IMR-90 (cell line): ENCODE results near the gene ZNF581. TPM values are rescaled to one million over a fixed set of nuclear protein-coding genes. Genes with fewer than 3 reads are reported as not detected.

Source experiments
- ATAC-seq: fragments of 200-7000 bp; cut with Tn5 transposase; 2 replicates; pipeline ENCODE4 v1.9.1; 2020; ENCODE audit warnings: low read depth, mild to moderate bottlenecking, moderate library complexity
- BruUV-seq: library from RNA; stranded (reverse); fragments of 400-500 nt; replicated peaks from 2 replicates; lab custom pipeline; 2021; lab: Mats Ljungman, UMichigan
- CTCF ChIA-PET: fragments of 300-600 bp; formaldehyde crosslinking; extraction: SDS; loops from one replicate; lab custom pipeline; 2021; ENCODE audit warnings: antibody characterized with exemption; lab: Yijun Ruan, JAX
- POLR2A ChIA-PET: fragments of 300-600 bp; sonication (Branson Sonifier 250); formaldehyde crosslinking; loops from one replicate; lab custom pipeline; 2022; ENCODE audit warnings: antibody characterized with exemption; ENCODE audit not compliant: unreplicated experiment; lab: Charles Lee
- DNase-seq: peaks from one replicate; pipeline ENCODE4 v3.0.0; 2013
- H2AFZ ChIP-seq: replicated peaks from 2 replicates; pipeline ENCODE3; 2013; ENCODE audit warnings: low read length, mild to moderate bottlenecking; ENCODE audit not compliant: poor library complexity
- H2AK5ac ChIP-seq: 2 replicates; pipeline ENCODE4 v1.6.1; 2013; ENCODE audit warnings: low read depth, low read length, inconsistent platforms
- H2AK9ac ChIP-seq: replicated peaks from 2 replicates; pipeline ENCODE3; 2013; ENCODE audit warnings: mild to moderate bottlenecking, low read depth, low read length, moderate library complexity; ENCODE audit not compliant: poor library complexity
- H2BK120ac ChIP-seq: 2 replicates; pipeline ENCODE4 v1.6.1; 2013; ENCODE audit warnings: low read depth, low read length, inconsistent platforms
- H2BK15ac ChIP-seq: 3 replicates; pipeline ENCODE4 v1.6.1; 2013; ENCODE audit warnings: low read depth, low read length, inconsistent platforms
- H2BK20ac ChIP-seq: 2 replicates; pipeline ENCODE4 v1.6.1; 2013; ENCODE audit warnings: low read depth, mild to moderate bottlenecking, inconsistent platforms, low read length, moderate library complexity
- H2BK5ac ChIP-seq: 2 replicates; pipeline ENCODE4 v1.6.1; 2013; ENCODE audit warnings: mild to moderate bottlenecking, low read depth, low read length, inconsistent platforms; ENCODE audit not compliant: poor library complexity, severe bottlenecking
- H3K14ac ChIP-seq: replicated peaks from 2 replicates; pipeline ENCODE4 v1.6.1; 2013; ENCODE audit warnings: low read depth, low read length, inconsistent platforms
- H3K18ac ChIP-seq: 2 replicates; pipeline ENCODE4 v1.6.1; 2013; ENCODE audit warnings: low read depth, low read length, control low read depth
- H3K23ac ChIP-seq: 2 replicates; pipeline ENCODE4 v1.6.1; 2013; ENCODE audit warnings: low read depth, low read length, inconsistent platforms
- H3K27ac ChIP-seq: 2 replicates; pipeline ENCODE4 v1.5.1; 2013; ENCODE audit warnings: mild to moderate bottlenecking, control low read depth, low read length; ENCODE audit not compliant: insufficient read depth
- H3K27me3 ChIP-seq: 2 replicates; pipeline ENCODE4 v1.6.1; 2013; ENCODE audit warnings: low read length; ENCODE audit not compliant: control insufficient read depth, insufficient read depth
- H3K36me3 ChIP-seq: 2 replicates; pipeline ENCODE4 v1.6.1; 2013; ENCODE audit warnings: low read length, mixed read lengths; ENCODE audit not compliant: control insufficient read depth, insufficient read depth
- H3K4ac ChIP-seq: 2 replicates; pipeline ENCODE4 v1.6.1; 2013; ENCODE audit warnings: low read depth, low read length, inconsistent platforms
- H3K4me1 ChIP-seq: 2 replicates; pipeline ENCODE4 v1.6.1; 2013; ENCODE audit warnings: low read length, mixed read lengths; ENCODE audit not compliant: control insufficient read depth, insufficient read depth
- H3K4me2 ChIP-seq: 2 replicates; pipeline ENCODE4 v1.6.1; 2013; ENCODE audit warnings: low read depth, mild to moderate bottlenecking, control low read depth, low read length, moderate library complexity
- H3K4me3 ChIP-seq: 2 replicates; pipeline ENCODE4 v1.5.1; 2013; ENCODE audit warnings: low read depth, mild to moderate bottlenecking, control low read depth, low read length, moderate library complexity; ENCODE audit not compliant: insufficient read depth
- H3K56ac ChIP-seq: 2 replicates; pipeline ENCODE4 v1.6.1; 2013; ENCODE audit warnings: low read length, inconsistent platforms; ENCODE audit not compliant: insufficient read depth; ENCODE audit errors: extremely low read depth
- H3K79me1 ChIP-seq, 2 experiments: 2 replicates each; pipeline ENCODE4 v1.6.1; 2013; ENCODE audit warnings: low read length in 2 of 2, inconsistent platforms in 1 of 2, low read depth in 1 of 2
- H3K9ac ChIP-seq: 2 replicates; pipeline ENCODE4 v1.6.1; 2013; ENCODE audit warnings: low read depth, low read length, control low read depth
- H3K9me1 ChIP-seq: 2 replicates; pipeline ENCODE4 v1.6.1; 2013; ENCODE audit warnings: low read length, inconsistent platforms; ENCODE audit not compliant: insufficient read depth
- H3K9me3 ChIP-seq: 2 replicates; pipeline ENCODE4 v1.6.1; 2013; ENCODE audit warnings: low read length; ENCODE audit not compliant: control insufficient read depth, insufficient read depth
- H4K20me1 ChIP-seq: 2 replicates; pipeline ENCODE4 v1.6.1; 2013; ENCODE audit warnings: low read length, inconsistent platforms; ENCODE audit not compliant: insufficient read depth
- H4K5ac ChIP-seq: 2 replicates; pipeline ENCODE4 v1.6.1; 2013; ENCODE audit warnings: mild to moderate bottlenecking, low read depth, low read length, control low read depth
- H4K8ac ChIP-seq, 2 experiments: 2 replicates each; pipeline ENCODE4 v1.6.1; 2013; ENCODE audit warnings: low read depth in 2 of 2, low read length in 2 of 2, control low read depth in 1 of 2, inconsistent platforms in 1 of 2
- H4K91ac ChIP-seq: 2 replicates; pipeline ENCODE4 v1.6.1; 2013; ENCODE audit warnings: low read depth, low read length, inconsistent platforms; ENCODE audit not compliant: insufficient read depth
- BHLHE40 ChIP-seq: fragments of 150-350 bp; IDR thresholded peaks from 2 replicates; pipeline ENCODE4 v1.6.1; 2016; ENCODE audit warnings: mild to moderate bottlenecking, low read depth, low read length
- FOS ChIP-seq: fragments of 150-350 bp; IDR thresholded peaks from 2 replicates; pipeline ENCODE4 v1.6.1; 2016; ENCODE audit warnings: low read depth, low read length
- WGBS, 2 experiments: methylation state at CpG; one replicate each; pipeline versions ENCODE4 v1.1.5 to v1.1.7; 2013; ENCODE audit warnings: missing lambda C conversion rate in 2 of 2; ENCODE audit not compliant: insufficient read length in 1 of 2; ENCODE audit errors: extremely low coverage in 2 of 2; 5-methylcytosine and 5-hydroxymethylcytosine counted together
- dilution Hi-C: fragments of 300-500 bp; cut with HindIII; formaldehyde crosslinking; loops from one replicate; pipeline ENCODE4 v1.14.3; 2018; ENCODE audit warnings: low sequenced_read_pairs; ENCODE audit not compliant: unreplicated experiment
- in situ Hi-C: fragments of 300-500 bp; cut with MboI; formaldehyde crosslinking; loops from 3 replicates; pipeline ENCODE4 v1.14.3; 2019; ENCODE audit warnings: low sequenced_read_pairs, inconsistent platforms, mixed read lengths
- intact Hi-C: fragments of 100-400 bp; cut with micrococcal nuclease; formaldehyde crosslinking; loops from 2 replicates; pipeline ENCODE4 v1.10.0; 2022
- polyA plus RNA-seq, 3 experiments: library from polyadenylated mRNA; depleted of rRNA; stranded (reverse); fragments of >200 nt; gene quantifications; 2 replicates each; pipeline ENCODE4 v1.2.3, GENCODE V29; 2012; ENCODE audit warnings: low replicate concordance in 1 of 3
- total RNA-seq: library from RNA; depleted of rRNA; stranded (reverse); fragments of >200 nt; gene quantifications from 2 replicates; pipeline ENCODE4 v1.2.3, GENCODE V29; 2012

The ZNF581 gene
- total and polyA plus RNA-seq, 2 of the 4 experiments (the other 2 are of a cell fraction): 9.7 to 21.9 TPM

DNA sequence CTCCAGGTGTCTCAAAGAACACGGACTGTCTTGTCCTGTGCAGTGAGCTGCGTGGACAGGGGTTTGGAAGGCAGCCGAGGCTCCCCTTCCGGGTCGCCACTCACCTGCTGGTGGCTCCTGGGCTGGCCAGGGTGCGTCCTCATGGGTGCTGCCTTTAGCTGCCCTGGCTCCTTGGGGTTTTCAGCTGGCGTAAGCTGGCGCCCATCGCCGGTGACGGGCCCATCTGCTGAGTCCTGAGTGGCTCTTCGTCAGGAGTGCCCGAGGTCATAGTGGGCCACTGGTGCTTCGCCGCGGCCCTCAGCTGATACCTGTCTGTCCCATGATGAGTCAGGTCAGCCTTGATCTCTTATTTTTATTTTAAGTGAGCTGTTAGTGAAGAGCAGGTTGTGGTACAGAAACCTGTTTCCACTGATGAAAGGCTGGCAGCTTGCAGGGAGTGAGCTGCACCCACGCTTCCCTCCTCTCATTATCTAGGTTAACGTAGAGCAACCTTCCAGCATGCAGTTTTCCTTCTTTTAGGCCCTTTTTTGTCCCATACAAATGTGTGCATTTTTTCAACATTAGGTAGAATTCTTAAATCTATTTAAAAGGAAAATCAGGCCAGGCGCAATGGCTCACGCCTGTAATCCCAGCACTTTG lies 50.0 kb downstream of the ZNF581 start:
- H3K27me3 ChIP-seq: no peaks in the 10 kb centered on the region
- no TSS peak for BruUV-seq
- TF ChIP-seq FOS (no peak), BHLHE40 (no peak)
- POLR2A ChIA-PET: no interaction called here
- peaks cover 62% of the 10 kb centered on the region for H3K36me3 ChIP-seq
- H3K9me1 ChIP-seq: no peaks in the 10 kb centered on the region
- peaks cover under 1% of the 10 kb centered on the region; the same call in 1 of the 2 replicates for H4K20me1 ChIP-seq
- H3K9ac ChIP-seq: no peak overlapping the region
- DNase-seq (no peak), ATAC-seq (no peak)
- H2AK9ac ChIP-seq: no peak overlapping the region
- no peak overlapping the region for H3K4ac ChIP-seq
- no peaks in the 10 kb centered on the region for H3K9me3 ChIP-seq
- H3K4me1 ChIP-seq: no peaks in the 10 kb centered on the region
- CTCF ChIA-PET: no interaction called here
- no peak overlapping the region for H2BK120ac ChIP-seq
- WGBS, 2 experiments: 90% methylated on average over 7 of the region's 20 CpGs; no CpG with 5 or more reads in 1 of the 2 experiments
- H3K56ac ChIP-seq: no peak overlapping the region
- no peak overlapping the region for H3K14ac ChIP-seq
- no peak overlapping the region for H2AK5ac ChIP-seq
- no peak overlapping the region for H3K18ac ChIP-seq
- H2BK15ac ChIP-seq: no peak overlapping the region
- in situ Hi-C loops: loop anchor here (25.0 kb wide), 1 partner anchor 444 kb away; the partner anchor contains the start of gene ZNF444
- no peak overlapping the region for H3K23ac ChIP-seq
- H3K4me2 ChIP-seq: no peak overlapping the region
- H3K79me1 ChIP-seq: peaks cover under 1 to 4% of the 10 kb centered on the region in 2 experiments; a peak in 2 of 4 replicates
- H2AFZ ChIP-seq: no peak overlapping the region
- H2BK20ac ChIP-seq: no peak overlapping the region
- H2BK5ac ChIP-seq: no peak overlapping the region
- H3K27ac ChIP-seq: no peak overlapping the region
- no peak overlapping the region for H3K4me3 ChIP-seq
- H4K8ac ChIP-seq: no peak overlapping the region
- intact Hi-C loops: no loop called here
- no peak overlapping the region for H4K5ac ChIP-seq
- dilution Hi-C loops: no loop called here
- no peak overlapping the region for H4K91ac ChIP-seq
